ENCODE results near the gene TUB. TPM values are rescaled to one million over a fixed set of nuclear protein-coding genes. Genes with fewer than 3 reads are reported as not detected.

The TUB gene
- total and polyA plus RNA-seq, 2 of the 13 experiments (the other 11 are each of a cell fraction or from before 2014, with no cell fraction given): 4.3 to 5.6 TPM

GRCh38 chr11:8080674-8081590 is at the start of gene TUB (continued):
- TF ChIP-seq ZFY (CRISPR knock-in tag; IDR thresholded peaks at IDR 0.05): peak; percentile 49; the same call in 1 of the 2 replicates

DNA sequence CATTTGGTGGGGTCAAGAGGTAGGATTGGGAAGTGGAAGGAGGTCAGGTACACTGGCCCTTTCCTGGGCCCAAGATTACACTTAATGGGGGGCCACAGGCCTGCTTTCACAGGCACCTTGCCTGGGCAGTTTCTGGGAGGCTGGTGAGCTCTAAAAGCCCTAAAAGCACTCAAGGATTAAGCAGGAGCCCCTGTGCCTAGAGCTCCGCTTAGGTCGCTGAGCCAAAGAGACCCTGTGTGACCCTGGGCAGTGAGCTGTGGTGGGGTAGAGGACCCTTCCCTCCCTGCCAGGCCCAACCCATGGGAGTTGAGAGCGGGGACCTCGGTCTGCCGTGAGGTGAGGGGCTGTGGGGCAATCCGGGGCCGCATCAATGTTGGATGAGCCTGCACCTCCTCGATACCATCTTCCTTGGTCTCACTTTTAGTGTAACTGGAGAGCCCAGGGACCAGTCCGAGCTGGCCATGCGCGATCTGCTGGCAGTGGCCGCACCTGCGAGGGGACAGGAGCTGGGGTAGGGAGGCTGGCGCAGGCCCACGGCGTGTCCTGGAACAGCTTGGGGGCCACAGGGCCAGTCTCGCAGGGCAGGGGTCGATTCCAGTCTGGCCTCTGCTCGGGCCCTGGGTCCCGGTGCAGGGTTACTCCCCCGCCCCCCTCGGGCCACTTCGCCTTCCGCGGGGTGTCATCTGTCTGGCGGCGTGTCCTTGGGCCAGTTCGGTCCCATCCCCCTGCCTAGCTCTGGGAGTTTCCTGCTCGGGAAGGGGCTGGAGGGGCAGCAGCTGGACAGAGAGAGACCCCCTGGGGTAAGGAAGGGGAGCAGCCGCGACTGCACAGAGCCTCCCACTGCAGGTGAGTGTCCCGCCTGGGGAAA is 49.5 kb upstream of the TUB start:
- Histone ChIP-seq H3K27ac (ENCODE audit: extremely low read length, insufficient read depth, low read length) (no peak overlapping the region), H3K36me3 (replicated peaks in 1 of 2; ENCODE audit: control insufficient read depth in 1 of 2, insufficient read depth in 2 of 2, low read length in 2 of 2) (no peaks in the 10 kb centered on the region), H3K27me3 (ENCODE audit: control insufficient read depth in 1 of 2, insufficient read depth in 2 of 2, low read length in 2 of 2) (peaks cover 0 to 38% of the 10 kb centered on the region in 2 experiments; a peak in 4 of 5 replicates), H3K9me3 (ENCODE audit: low read length) (no peaks in the 10 kb centered on the region), H3K4me3 (replicated peaks in 1 of 3; ENCODE audit: insufficient read depth in 1 of 3, low read depth in 2 of 3, low read length in 3 of 3) (no peak overlapping the region), H3K4me1 (ENCODE audit: insufficient read depth, low read length) (no peaks in the 10 kb centered on the region), H3K79me2 (ENCODE audit: insufficient read depth, low read length) (no peaks in the 10 kb centered on the region), H3K9ac (ENCODE audit: insufficient read depth, low read depth, low read length) (no peak overlapping the region), H4K20me1 (ENCODE audit: insufficient read depth, low read length) (no peaks in the 10 kb centered on the region), H3K4me2 (ENCODE audit: low read depth, low read length) (no peak overlapping the region), H2AFZ (ENCODE audit: low read length) (no peak overlapping the region)
- in situ Hi-C loops (cut with HindIII; ENCODE audit: extremely low pct_ligation_motif_present, low pct_unique_long_range_greater_than_20kb) (loop anchor here (5.0 kb wide), 1 partner anchor 66 kb away; no protein-coding TSS in a partner anchor), intact Hi-C loops (cut with micrococcal nuclease; ENCODE audit: unreplicated experiment) (no loop called here)
- TF ChIP-seq ZFP90 (CRISPR knock-in tag; IDR thresholded peaks at IDR 0.05; ENCODE audit: borderline replicate concordance): no peak
- TF ChIP-seq, protein P1, sequence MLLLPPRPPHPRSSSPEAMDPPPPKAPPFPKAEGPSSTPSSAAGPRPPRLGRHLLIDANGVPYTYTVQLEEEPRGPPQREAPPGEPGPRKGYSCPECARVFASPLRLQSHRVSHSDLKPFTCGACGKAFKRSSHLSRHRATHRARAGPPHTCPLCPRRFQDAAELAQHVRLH (CRISPR knock-in tag; IDR thresholded peaks at IDR 0.05; ENCODE audit: borderline replicate concordance, low read depth): no peak
- no peak for TF ChIP-seq KLF6 (CRISPR knock-in tag; IDR thresholded peaks at IDR 0.05)
- TF ChIP-seq, protein P2, sequence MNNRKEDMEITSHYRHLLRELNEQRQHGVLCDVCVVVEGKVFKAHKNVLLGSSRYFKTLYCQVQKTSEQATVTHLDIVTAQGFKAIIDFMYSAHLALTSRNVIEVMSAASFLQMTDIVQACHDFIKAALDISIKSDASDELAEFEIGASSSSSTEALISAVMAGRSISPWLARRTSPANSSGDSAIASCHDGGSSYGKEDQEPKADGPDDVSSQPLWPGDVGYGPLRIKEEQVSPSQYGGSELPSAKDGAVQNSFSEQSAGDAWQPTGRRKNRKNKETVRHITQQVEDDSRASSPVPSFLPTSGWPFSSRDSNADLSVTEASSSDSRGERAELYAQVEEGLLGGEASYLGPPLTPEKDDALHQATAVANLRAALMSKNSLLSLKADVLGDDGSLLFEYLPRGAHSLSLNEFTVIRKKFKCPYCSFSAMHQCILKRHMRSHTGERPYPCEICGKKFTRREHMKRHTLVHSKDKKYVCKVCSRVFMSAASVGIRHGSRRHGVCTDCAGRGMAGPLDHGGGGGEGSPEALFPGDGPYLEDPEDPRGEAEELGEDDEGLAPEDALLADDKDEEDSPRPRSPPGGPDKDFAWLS (CRISPR knock-in tag; IDR thresholded peaks at IDR 0.05; ENCODE audit: borderline replicate concordance): no peak
- no peak for TF ChIP-seq NKX3-1 (CRISPR knock-in tag; IDR thresholded peaks at IDR 0.05)
- no peak for DNase-seq (ENCODE audit: low spot score)
- BruUV-seq (replicated peaks): no TSS peak
- 37% methylated on average over 7 of the region's 32 CpGs for WGBS (ENCODE audit: low lambda C conversion rate)
- ChIA-PET POLR2A (no interaction called here), CTCF (ENCODE audit: low intra/inter-chr PET ratio, low total read pairs) (no interaction called here)
- ATAC-seq: no peak
- FAIRE-seq: no peak

Data from HepG2 (cell line).